GM18909 (cell line): ENCODE results near the gene COPE.
"Not testable (repeated sequence)": the region's sequence is repeated elsewhere in the genome, so short reads cannot be mapped to it uniquely, and the experiment has no call there.

Experiments used
- ATAC-seq: cut with Tn5 transposase; IDR thresholded peaks from one replicate; pipeline ENCODE4 v1.9.1; 2021; ENCODE audit warnings: mild to moderate bottlenecking; ENCODE audit not compliant: unreplicated experiment, poor library complexity

Gene COPE

GRCh38 chr19:18941628-18942354 lies 22.6 kb upstream of the COPE start:
- ATAC-seq = no peak

DNA sequence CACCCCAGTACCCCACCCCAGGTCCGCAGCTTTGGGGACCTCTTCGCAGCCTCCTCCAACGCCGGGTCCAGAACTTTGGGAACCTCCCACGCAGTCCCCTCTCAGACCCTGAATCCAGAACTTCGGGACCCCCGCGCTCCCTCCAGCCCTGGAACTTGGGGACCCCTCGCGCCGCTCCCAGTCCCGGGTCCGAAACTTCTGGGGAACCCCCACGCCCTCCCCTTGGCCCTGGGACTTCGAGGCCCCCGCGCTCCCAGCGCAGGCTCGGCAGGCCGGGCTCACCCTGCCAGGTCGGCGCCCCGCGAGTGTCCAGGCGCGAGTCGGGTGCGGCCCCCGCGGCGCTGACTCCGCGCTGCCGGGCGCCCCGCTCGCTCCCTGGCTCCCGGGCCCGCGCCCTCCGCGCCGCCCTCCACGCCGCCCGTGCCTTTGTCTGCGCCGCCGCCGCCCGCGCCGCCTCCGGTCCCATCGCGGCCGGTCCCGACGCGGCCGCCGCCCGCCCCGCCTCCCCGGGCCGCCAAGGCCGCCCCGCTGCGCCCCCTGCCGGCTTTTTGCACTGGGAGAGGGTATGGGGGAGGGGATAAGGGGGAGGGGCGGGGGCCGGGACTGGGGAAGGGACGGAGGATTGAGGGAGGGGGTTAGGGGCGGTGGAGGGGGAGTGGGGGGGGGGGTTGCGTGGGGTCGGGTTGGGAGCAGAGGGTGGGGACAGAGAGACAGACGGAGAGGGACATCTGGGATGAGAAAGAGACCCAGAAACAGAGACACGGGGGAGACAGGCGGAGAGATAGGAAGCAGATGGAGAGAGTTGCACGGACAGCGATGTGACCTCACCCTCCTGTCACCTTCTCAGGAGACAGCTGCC lies 21.8 kb upstream of the COPE start, which contains the start of gene HOMER3:
Gene HOMER3 (minus strand): TSS at position 449 of the 859 bp plus-strand sequence. CDS start 2,235 bp downstream, outside the sequence.
- ATAC-seq = no peak

GRCh38 chr19:18939922-18940768 lies 21.0 kb upstream of the COPE start:
- no peak for ATAC-seq

- ATAC-seq = no peak
Measured at GRCh38 chr19:18939163-18939562, 20.0 kb upstream of the COPE start.

GRCh38 chr19:18933297-18933696 lies 14.1 kb upstream of the COPE start:
- no peak for ATAC-seq

DNA sequence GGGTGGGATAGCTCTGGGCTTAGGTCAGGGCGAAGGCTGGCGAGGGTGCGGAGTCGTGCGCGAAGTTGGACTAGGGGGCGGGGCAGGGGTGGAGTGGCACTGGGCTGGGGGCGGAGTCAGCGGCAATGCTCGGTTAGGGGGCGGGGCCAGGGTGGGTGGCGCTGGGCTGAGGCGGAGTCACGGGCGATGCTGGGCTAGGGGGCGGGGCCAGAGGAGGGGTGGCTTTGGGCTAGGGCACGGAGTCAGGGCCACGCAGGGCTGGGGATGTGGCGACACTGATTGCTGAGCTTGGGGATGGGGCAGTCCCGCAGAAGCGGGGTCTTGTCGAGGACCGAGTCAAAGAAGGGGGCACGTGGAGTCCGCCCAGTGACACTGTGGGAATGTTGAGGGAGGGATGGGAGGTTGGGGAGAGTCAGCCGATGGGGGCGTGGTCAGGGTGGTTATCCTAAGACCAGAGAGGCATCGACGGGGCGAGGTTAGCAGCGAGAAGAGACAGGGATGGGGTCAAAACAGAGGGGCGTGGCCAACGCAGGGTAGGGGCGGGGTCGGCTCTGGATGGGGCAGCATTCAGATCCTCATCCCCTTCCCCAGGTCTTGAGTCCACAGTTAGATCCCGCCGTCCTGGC lies 13.1 kb upstream of the COPE start:
- no peak for ATAC-seq

- ATAC-seq = no peak
Measured at GRCh38 chr19:18931316-18932162, 12.4 kb upstream of the COPE start.

DNA sequence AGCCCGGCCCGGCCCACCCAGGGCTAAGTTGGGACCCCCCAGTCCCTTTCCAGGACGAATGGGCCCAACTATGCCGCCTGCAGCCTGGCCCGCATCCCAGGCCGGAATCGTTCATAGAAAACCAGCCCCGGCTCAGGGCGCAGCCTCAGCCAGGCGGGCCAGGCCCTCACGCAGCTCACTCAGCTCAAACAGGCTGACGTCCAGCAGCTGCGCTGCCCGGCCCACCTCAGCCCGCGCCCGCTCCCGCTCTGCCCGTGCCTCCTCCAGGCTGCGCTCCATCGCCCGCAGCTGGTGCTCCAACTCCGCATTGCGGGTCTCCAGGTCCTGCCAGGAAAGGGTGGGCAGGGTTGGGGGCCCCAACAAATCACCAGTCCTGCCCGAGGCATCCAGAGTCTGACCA lies 10.1 kb upstream of the COPE start:
- no peak for ATAC-seq

DNA sequence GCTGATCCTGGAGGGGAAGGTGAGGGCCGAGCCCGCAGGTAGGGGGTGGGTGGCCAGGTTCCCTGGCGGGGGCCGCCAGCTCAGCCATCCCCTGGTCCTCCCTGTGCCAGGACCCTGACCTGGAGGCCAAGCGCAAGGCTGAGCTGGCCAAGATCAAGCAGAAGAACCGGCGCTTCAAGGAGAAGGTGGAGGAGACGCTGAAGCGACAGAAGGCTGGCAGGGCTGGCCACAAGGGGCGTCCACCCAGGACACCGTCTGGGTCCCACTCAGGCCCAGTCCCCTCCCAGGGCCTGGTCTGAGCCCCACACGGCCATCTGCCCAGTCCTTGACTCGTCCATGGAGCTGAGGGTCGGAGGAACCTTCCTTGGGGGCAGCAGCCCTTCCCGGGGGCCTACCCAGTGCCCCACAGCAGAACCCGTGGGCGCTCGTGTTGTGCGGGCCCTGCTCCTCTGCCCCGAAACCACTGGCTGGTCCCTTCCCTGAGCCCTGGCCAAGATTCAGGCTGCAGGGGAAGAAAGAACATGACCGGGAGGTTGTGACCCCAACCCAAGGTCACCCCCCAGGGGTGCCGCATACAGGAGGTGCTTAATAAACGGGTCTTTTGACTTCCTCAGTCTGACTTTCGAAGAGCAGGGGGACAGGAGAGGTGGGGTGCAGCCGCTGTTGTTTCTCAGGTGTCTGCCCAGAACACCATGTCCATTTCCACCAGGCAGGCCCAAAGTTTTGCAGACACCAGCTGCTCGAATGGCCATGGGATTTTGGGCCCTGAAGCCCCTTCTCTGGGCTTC lies 9.0 kb upstream of the COPE start:
- no peak for ATAC-seq

GRCh38 chr19:18924684-18925213 lies 5.6 kb upstream of the COPE start:
- no peak for ATAC-seq

- ATAC-seq = no peak
Measured at GRCh38 chr19:18922228-18922985, 3.2 kb upstream of the COPE start.

DNA sequence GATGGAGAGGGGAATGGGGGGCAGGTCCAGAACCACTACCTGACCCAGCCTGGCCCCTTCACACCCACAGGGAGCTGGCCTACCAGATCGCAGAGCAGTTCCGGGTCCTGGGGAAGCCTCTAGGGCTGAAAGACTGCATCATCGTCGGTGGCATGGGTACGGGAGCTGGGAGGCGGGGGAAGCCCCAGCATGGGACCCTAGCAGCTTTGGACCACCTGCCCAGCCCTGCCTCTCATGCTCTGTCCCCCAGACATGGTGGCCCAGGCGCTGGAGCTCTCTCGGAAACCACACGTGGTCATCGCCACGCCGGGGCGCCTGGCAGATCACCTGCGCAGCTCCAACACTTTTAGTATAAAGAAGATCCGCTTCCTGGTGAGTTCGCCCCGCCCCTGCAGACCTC lies 2.4 kb upstream of the COPE start:
- no peak for ATAC-seq

- no peak for ATAC-seq
Measured at GRCh38 chr19:18920400-18920799, 1.2 kb upstream of the COPE start.

GRCh38 chr19:18919900-18920214 lies 670 bp upstream of the COPE start:
- no peak for ATAC-seq

- ATAC-seq = not testable (repeated sequence)
Measured at GRCh38 chr19:18917593-18917992, 1.6 kb downstream of the COPE start.

DNA sequence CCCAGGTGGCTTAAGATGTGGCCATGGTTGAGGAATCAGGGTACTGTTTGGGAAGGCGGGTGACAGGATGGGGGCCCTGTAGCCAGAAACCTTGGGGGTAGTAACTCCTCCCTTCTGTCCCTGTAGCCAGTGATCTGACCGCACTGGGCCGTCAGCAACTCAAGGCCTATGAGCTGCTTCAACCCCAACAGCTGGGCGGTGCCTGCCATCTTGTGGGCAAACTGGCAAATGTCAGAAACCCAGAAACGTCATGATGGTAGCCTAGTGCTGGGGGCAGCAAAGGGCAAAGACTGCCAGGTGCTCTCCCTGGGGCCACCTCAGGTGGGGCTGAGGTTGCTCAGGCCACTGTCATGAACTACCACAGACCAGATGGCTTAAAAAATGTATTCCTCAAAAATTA lies 3.5 kb downstream of the COPE start:
- ATAC-seq = no peak

DNA sequence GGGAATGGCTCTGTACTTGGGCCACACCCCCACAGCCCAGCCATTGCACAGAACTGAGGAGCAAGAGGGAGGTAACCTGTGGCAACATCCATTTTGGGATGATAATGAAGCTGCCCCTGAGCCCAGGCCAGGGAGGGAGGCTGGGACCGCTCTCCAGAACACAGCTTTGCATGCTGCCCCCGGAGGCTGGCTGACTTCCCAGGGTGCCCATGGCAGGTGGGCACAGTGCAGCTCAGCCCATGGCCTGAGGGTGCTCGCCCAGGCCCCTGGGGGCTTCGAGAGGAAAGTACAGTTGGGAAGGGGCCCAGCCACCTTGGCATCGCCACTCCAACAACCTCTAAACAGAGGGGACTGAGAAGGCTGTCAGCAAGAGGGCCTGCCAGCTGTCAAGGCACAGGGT lies 5.7 kb downstream of the COPE start:
- no peak for ATAC-seq

- ATAC-seq = no peak
Measured at GRCh38 chr19:18912933-18913332, 6.3 kb downstream of the COPE start.
